ENCODE data around the gene STAMBP. TPM values are rescaled to one million over a fixed set of nuclear protein-coding genes. Genes with fewer than 3 reads are reported as not detected.

STAMBP gene
- polyA plus RNA-seq, 3 donors = 26.0 to 40.8 (median 40.7) TPM

GRCh38 chr2:73922681-73923080, 93.9 kb downstream of the STAMBP start:
- no peak overlapping the region for H2AFZ ChIP-seq (ENCODE audit: insufficient read depth, low read depth, low read length, poor library complexity, severe bottlenecking)
- Mint-ChIP-seq H3K9me3 (peaks cover 0 to 5% (median 0%) of the 10 kb centered on the region in 7 donors), H3K36me3 (peaks cover 0 to 1% of the 10 kb centered on the region in 2 donors), H3K4me1 (peaks cover 29% of the 10 kb centered on the region), H3K27me3 (ENCODE audit: low read depth in 3 of 3) (no peaks in the 10 kb centered on the region), H3K27ac (peak overlapping the region in 3 of 7 donors; percentile 44 to 61 (median 50)), H3K4me3 (no peak overlapping the region)
- no peak overlapping the region for H3K9ac ChIP-seq (ENCODE audit: insufficient read depth, low read length, poor library complexity, severe bottlenecking)
- no peaks in the 10 kb centered on the region for H3K9me3 ChIP-seq (replicated peaks in 1 of 2; ENCODE audit: control insufficient read depth in 1 of 2, insufficient read depth in 1 of 2, low read length in 2 of 2)
- no peak for TF ChIP-seq CTCF (IDR thresholded peaks at IDR 0.05)
- H4K20me1 ChIP-seq (ENCODE audit: insufficient read depth, low read length) = no peaks in the 10 kb centered on the region
- H3K4me3 ChIP-seq (replicated peaks in 1 of 3; ENCODE audit: low read depth in 2 of 3, low read length in 3 of 3) = no peak overlapping the region
- peak overlapping the region; percentile 7 for H3K4me2 ChIP-seq (replicated peaks; ENCODE audit: extremely low read depth, low read length, poor library complexity, severe bottlenecking)
- peaks cover 36 to 42% of the 10 kb centered on the region in 2 donors for H3K4me1 ChIP-seq (ENCODE audit: control insufficient read depth in 1 of 2, insufficient read depth in 2 of 2, low read length in 2 of 2)
- H3K27ac ChIP-seq (ENCODE audit: low read depth in 1 of 2, low read length in 2 of 2) = no peak overlapping the region
- H3K27me3 ChIP-seq (ENCODE audit: control insufficient read depth in 2 of 2, insufficient read depth in 2 of 2, low read length in 2 of 2) = no peaks in the 10 kb centered on the region
- DNase-seq = peak in 1 of 3 donors; percentile 27
- H3K36me3 ChIP-seq (replicated peaks in 1 of 2; ENCODE audit: control insufficient read depth in 1 of 2, insufficient read depth in 2 of 2, low read length in 2 of 2) = no peaks in the 10 kb centered on the region
- intact Hi-C loops (cut with micrococcal nuclease) = loop anchor here in 1 of 2 donors (10.0 kb wide), 1 partner anchor 272 kb away; the partner anchor contains the start of gene MTHFD2
- peaks cover 16% of the 10 kb centered on the region for H3K79me2 ChIP-seq (ENCODE audit: insufficient read depth, low read length)
- 38% methylated on average over 3 of the region's 5 CpGs for WGBS (ENCODE audit: insufficient coverage)

Other genes with a start within 250 kb of the STAMBP start
- gene NAT8, start 186.5 kb upstream of the STAMBP start, polyA plus RNA-seq = not detected
- gene TPRKB, start 91.6 kb upstream of the STAMBP start, polyA plus RNA-seq = 10 to 100 TPM; 26.9 to 69.1 (median 65.8) TPM
- gene DUSP11, start 48.9 kb upstream of the STAMBP start, polyA plus RNA-seq = 10 to 100 TPM in 2 of 3 donors, 1 to 10 TPM in 1; 9.9 to 25.7 (median 23.1) TPM
- not detected for gene C2orf78, start 44.8 kb upstream of the STAMBP start, polyA plus RNA-seq
- not detected for gene ACTG2, start 64.0 kb downstream of the STAMBP start, polyA plus RNA-seq
- 100 to 1,000 TPM in 2 of 3 donors, 10 to 100 TPM in 1; 62.9 to 129 (median 123) TPM for gene DGUOK, start 97.9 kb downstream of the STAMBP start, polyA plus RNA-seq
- 10 to 100 TPM in 1 of 3 donors, 1 to 10 TPM in 1, under 1 TPM in 1; 0.79 to 18.6 (median 1.4) TPM for gene TET3, start 155.9 kb downstream of the STAMBP start, polyA plus RNA-seq